ENCODE data around the gene PRPF40B.

DNA sequence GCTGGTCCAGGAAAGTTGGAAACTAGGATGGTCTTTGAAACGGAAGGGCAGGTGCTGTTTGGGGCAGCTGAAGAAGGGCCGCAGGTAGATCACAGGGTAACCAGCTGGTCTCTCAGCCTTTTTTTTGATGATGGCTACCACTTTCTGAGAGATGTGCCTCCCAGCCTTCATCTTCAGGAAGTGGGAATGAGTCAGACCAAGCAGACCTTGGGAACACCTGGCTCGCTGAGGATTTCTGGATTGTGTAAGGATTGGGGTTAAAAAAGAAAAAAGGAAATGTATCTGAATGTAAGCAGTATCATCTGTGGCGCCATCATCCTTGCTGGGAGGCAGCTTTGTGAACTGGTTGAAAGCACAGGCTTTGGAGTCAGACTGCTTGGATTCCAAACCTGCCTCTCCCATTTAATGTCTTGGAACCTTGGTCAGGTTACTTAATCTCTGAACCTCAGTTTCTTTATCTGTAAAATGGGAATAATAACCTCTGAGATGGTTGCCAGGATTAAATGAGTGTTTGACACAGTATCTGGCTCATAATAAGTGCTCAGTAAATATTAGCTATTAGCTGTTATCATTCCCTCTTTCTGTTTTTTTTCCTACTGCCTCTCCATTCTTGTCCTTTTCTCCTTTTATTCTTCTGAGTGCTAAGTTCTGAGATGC, 1.7 kb downstream of the PRPF40B start:
- TF ChIP-seq, protein P1, sequence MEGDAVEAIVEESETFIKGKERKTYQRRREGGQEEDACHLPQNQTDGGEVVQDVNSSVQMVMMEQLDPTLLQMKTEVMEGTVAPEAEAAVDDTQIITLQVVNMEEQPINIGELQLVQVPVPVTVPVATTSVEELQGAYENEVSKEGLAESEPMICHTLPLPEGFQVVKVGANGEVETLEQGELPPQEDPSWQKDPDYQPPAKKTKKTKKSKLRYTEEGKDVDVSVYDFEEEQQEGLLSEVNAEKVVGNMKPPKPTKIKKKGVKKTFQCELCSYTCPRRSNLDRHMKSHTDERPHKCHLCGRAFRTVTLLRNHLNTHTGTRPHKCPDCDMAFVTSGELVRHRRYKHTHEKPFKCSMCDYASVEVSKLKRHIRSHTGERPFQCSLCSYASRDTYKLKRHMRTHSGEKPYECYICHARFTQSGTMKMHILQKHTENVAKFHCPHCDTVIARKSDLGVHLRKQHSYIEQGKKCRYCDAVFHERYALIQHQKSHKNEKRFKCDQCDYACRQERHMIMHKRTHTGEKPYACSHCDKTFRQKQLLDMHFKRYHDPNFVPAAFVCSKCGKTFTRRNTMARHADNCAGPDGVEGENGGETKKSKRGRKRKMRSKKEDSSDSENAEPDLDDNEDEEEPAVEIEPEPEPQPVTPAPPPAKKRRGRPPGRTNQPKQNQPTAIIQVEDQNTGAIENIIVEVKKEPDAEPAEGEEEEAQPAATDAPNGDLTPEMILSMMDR (IDR thresholded peaks at IDR 0.05; ENCODE audit: poor library complexity): no peak
- no peak for TF ChIP-seq EZH2 (IDR thresholded peaks at IDR 0.05; ENCODE audit: borderline replicate concordance)
